ENCODE results near the gene MICAL3.

MICAL3 gene

GRCh38 chr22:17954200-17954859 lies 70.0 kb downstream of the MICAL3 start:
- Histone ChIP-seq H3K4me3 (ENCODE audit: low read depth, low read length, poor library complexity, severe bottlenecking) (no peak overlapping the region), H2AFZ (ENCODE audit: low read length) (no peak overlapping the region), H3K79me2 (ENCODE audit: insufficient read depth, low read length) (no peaks in the 10 kb centered on the region; the same call in 1 of the 2 replicates), H3K36me3 (ENCODE audit: insufficient read depth, low read length) (no peaks in the 10 kb centered on the region), H4K20me1 (ENCODE audit: insufficient read depth, low read length) (no peaks in the 10 kb centered on the region), H3K27me3 (ENCODE audit: insufficient read depth, low read length) (no peaks in the 10 kb centered on the region; the same call in 1 of the 2 replicates), H3F3A (ENCODE audit: insufficient read depth, low read length) (no peaks in the 10 kb centered on the region), H3K9me2 (ENCODE audit: low read depth, low read length) (no peaks in the 10 kb centered on the region), H3K9ac (ENCODE audit: low read length) (no peak overlapping the region), H3K9me3 (ENCODE audit: low read length) (no peaks in the 10 kb centered on the region), H3K4me1 (ENCODE audit: insufficient read depth, low read length, severe bottlenecking) (peaks cover 6% of the 10 kb centered on the region), H3K4me2 (ENCODE audit: low read length) (no peak overlapping the region), H3K27ac (ENCODE audit: low read depth, low read length, poor library complexity, severe bottlenecking) (no peak overlapping the region)
- TF ChIP-seq EZH2 (IDR thresholded peaks at IDR 0.05; ENCODE audit: borderline replicate concordance, low read length) (no peak), CTCF (IDR thresholded peaks at IDR 0.05; ENCODE audit: low read length) (no peak)

- Histone ChIP-seq H3F3A (ENCODE audit: insufficient read depth, low read length) (no peaks in the 10 kb centered on the region), H3K4me2 (ENCODE audit: low read length) (no peak overlapping the region), H3K27me3 (ENCODE audit: insufficient read depth, low read length) (no peaks in the 10 kb centered on the region; the same call in 1 of the 2 replicates), H3K9me2 (ENCODE audit: low read depth, low read length) (no peaks in the 10 kb centered on the region), H2AFZ (ENCODE audit: low read length) (no peak overlapping the region), H3K79me2 (ENCODE audit: insufficient read depth, low read length) (peaks cover 4% of the 10 kb centered on the region; the same call in 1 of the 2 replicates), H3K4me1 (ENCODE audit: insufficient read depth, low read length, severe bottlenecking) (peaks cover 8% of the 10 kb centered on the region), H3K9me3 (ENCODE audit: low read length) (no peaks in the 10 kb centered on the region), H3K36me3 (ENCODE audit: insufficient read depth, low read length) (no peaks in the 10 kb centered on the region), H3K9ac (ENCODE audit: low read length) (no peak overlapping the region), H3K27ac (ENCODE audit: low read depth, low read length, poor library complexity, severe bottlenecking) (no peak overlapping the region), H3K4me3 (ENCODE audit: low read depth, low read length, poor library complexity, severe bottlenecking) (no peak overlapping the region), H4K20me1 (ENCODE audit: insufficient read depth, low read length) (no peaks in the 10 kb centered on the region)
- TF ChIP-seq CTCF (IDR thresholded peaks at IDR 0.05; ENCODE audit: low read length) (no peak), EZH2 (IDR thresholded peaks at IDR 0.05; ENCODE audit: borderline replicate concordance, low read length) (no peak)
These were observed 71.2 kb downstream of the MICAL3 start for GRCh38 chr22:17953147-17953546.

- no peaks in the 10 kb centered on the region for H3F3A ChIP-seq (ENCODE audit: insufficient read depth, low read length)
- TF ChIP-seq EZH2 (IDR thresholded peaks at IDR 0.05; ENCODE audit: borderline replicate concordance, low read length), result no peak
- TF ChIP-seq CTCF (IDR thresholded peaks at IDR 0.05; ENCODE audit: low read length), result no peak
- no peak overlapping the region for H2AFZ ChIP-seq (ENCODE audit: low read length)
- H3K4me2 ChIP-seq (ENCODE audit: low read length), result no peak overlapping the region
- no peaks in the 10 kb centered on the region for H3K9me3 ChIP-seq (ENCODE audit: low read length)
- no peaks in the 10 kb centered on the region for H4K20me1 ChIP-seq (ENCODE audit: insufficient read depth, low read length)
- no peak overlapping the region for H3K4me3 ChIP-seq (ENCODE audit: low read depth, low read length, poor library complexity, severe bottlenecking)
- H3K27ac ChIP-seq (ENCODE audit: low read depth, low read length, poor library complexity, severe bottlenecking), result no peak overlapping the region
- H3K27me3 ChIP-seq (ENCODE audit: insufficient read depth, low read length), result no peaks in the 10 kb centered on the region; the same call in 1 of the 2 replicates
- H3K9ac ChIP-seq (ENCODE audit: low read length), result no peak overlapping the region
- H3K79me2 ChIP-seq (ENCODE audit: insufficient read depth, low read length), result peaks cover 7% of the 10 kb centered on the region; the same call in 1 of the 2 replicates
- H3K36me3 ChIP-seq (ENCODE audit: insufficient read depth, low read length), result no peaks in the 10 kb centered on the region
- no peaks in the 10 kb centered on the region for H3K9me2 ChIP-seq (ENCODE audit: low read depth, low read length)
- peaks cover 8% of the 10 kb centered on the region for H3K4me1 ChIP-seq (ENCODE audit: insufficient read depth, low read length, severe bottlenecking)
These were observed 72.0 kb downstream of the MICAL3 start for GRCh38 chr22:17952273-17952801.
